Skeletal muscle tissue (tissue), 4 donors: ENCODE data around the gene ABCG1. TPM values are rescaled to one million over a fixed set of nuclear protein-coding genes. Genes with fewer than 3 reads are reported as not detected.

Experiments used
- H3K27ac ChIP-seq: one replicate; pipeline ENCODE4 v1.7.0; 2013; ENCODE audit warnings: mild to moderate bottlenecking, low read depth, low read length, inconsistent platforms
- H3K27me3 ChIP-seq, 3 donors: one replicate each; pipeline ENCODE4 v1.7.0; 2013; ENCODE audit warnings: low read length in 3 of 3; ENCODE audit not compliant: control insufficient read depth in 3 of 3, insufficient read depth in 3 of 3
- H3K36me3 ChIP-seq, 3 donors: one replicate each; pipeline ENCODE4 v1.7.0; 2013; ENCODE audit warnings: low read length in 3 of 3; ENCODE audit not compliant: control insufficient read depth in 3 of 3, insufficient read depth in 3 of 3
- H3K4me1 ChIP-seq, 3 donors: one replicate each; pipeline ENCODE4 v1.7.0; 2013; ENCODE audit warnings: low read length in 3 of 3, mild to moderate bottlenecking in 3 of 3; ENCODE audit not compliant: control insufficient read depth in 3 of 3, insufficient read depth in 3 of 3
- H3K4me3 ChIP-seq, 3 donors: one replicate each; pipeline ENCODE4 v1.7.0; 2013; ENCODE audit warnings: low read length in 3 of 3
- H3K9ac ChIP-seq, 3 donors: one replicate each; pipeline ENCODE4 v1.7.0; 2013; ENCODE audit warnings: low read length in 3 of 3, mild to moderate bottlenecking in 3 of 3, moderate library complexity in 2 of 3, low read depth in 1 of 3
- H3K9me3 ChIP-seq, 3 donors: one replicate each; pipeline ENCODE4 v1.7.0; 2013; ENCODE audit warnings: low read length in 3 of 3; ENCODE audit not compliant: control insufficient read depth in 3 of 3
- total RNA-seq: library from RNA; depleted of rRNA; stranded (reverse); fragments of >200 nt; gene quantifications from one replicate; pipeline ENCODE4 v1.2.3, GENCODE V29; 2014
- donor health status: Osteomylitis.

Gene ABCG1
- total RNA-seq, 1 donor from 2014 or later = 20.4 TPM

- Histone ChIP-seq H3K36me3 (peaks cover 0 to 11% (median 0%) of the 10 kb centered on the region in 3 donors), H3K9me3 (no peaks in the 10 kb centered on the region), H3K27me3 (no peaks in the 10 kb centered on the region), H3K9ac (peak overlapping the region in 1 of 3 donors; percentile 41), H3K4me1 (peaks cover 78 to 84% (median 84%) of the 10 kb centered on the region in 3 donors), H3K4me3 (no peak overlapping the region), H3K27ac (peak overlapping the region; percentile 75)
Measured at GRCh38 chr21:42263591-42264131, 44.7 kb downstream of the ABCG1 start.

GRCh38 chr21:42264245-42265195 is 45.6 kb downstream of the ABCG1 start:
- Histone ChIP-seq H3K27ac (peak overlapping the region; percentile 75), H3K27me3 (no peaks in the 10 kb centered on the region), H3K4me3 (no peak overlapping the region), H3K4me1 (peaks cover 74 to 83% (median 81%) of the 10 kb centered on the region in 3 donors), H3K9me3 (no peaks in the 10 kb centered on the region), H3K36me3 (peaks cover 0 to 11% (median 0%) of the 10 kb centered on the region in 3 donors), H3K9ac (no peak overlapping the region)

GRCh38 chr21:42265231-42265812 is 46.4 kb downstream of the ABCG1 start:
- Histone ChIP-seq H3K9ac (peak overlapping the region in 1 of 3 donors; percentile 25), H3K4me1 (peaks cover 69 to 78% (median 73%) of the 10 kb centered on the region in 3 donors), H3K27ac (no peak overlapping the region), H3K9me3 (no peaks in the 10 kb centered on the region), H3K36me3 (peaks cover 0 to 11% (median 0%) of the 10 kb centered on the region in 3 donors), H3K4me3 (no peak overlapping the region), H3K27me3 (no peaks in the 10 kb centered on the region)

GRCh38 chr21:42266971-42267556 is 48.1 kb downstream of the ABCG1 start:
- Histone ChIP-seq H3K9me3 (no peaks in the 10 kb centered on the region), H3K36me3 (peaks cover 8 to 18% (median 13%) of the 10 kb centered on the region in 3 donors), H3K27ac (no peak overlapping the region), H3K9ac (no peak overlapping the region), H3K27me3 (no peaks in the 10 kb centered on the region), H3K4me3 (no peak overlapping the region), H3K4me1 (peaks cover 58 to 64% (median 62%) of the 10 kb centered on the region in 3 donors)

GRCh38 chr21:42269386-42269785 is 50.4 kb downstream of the ABCG1 start:
- no peak overlapping the region for H3K9ac ChIP-seq
- H3K27ac ChIP-seq = peak overlapping the region; percentile 12
- no peaks in the 10 kb centered on the region for H3K27me3 ChIP-seq

GRCh38 chr21:42271065-42271464 is 52.1 kb downstream of the ABCG1 start:
- H3K9ac ChIP-seq = no peak overlapping the region
- H3K27ac ChIP-seq = no peak overlapping the region
- H3K4me1 ChIP-seq = peaks cover 23 to 31% (median 27%) of the 10 kb centered on the region in 3 donors
- no peak overlapping the region for H3K4me3 ChIP-seq
- peaks cover 35 to 46% (median 43%) of the 10 kb centered on the region in 3 donors for H3K36me3 ChIP-seq
- H3K9me3 ChIP-seq = no peaks in the 10 kb centered on the region
- H3K27me3 ChIP-seq = no peaks in the 10 kb centered on the region

More at GRCh38 chr21:42269386-42269785, 50.4 kb downstream of the ABCG1 start:
- H3K4me1 ChIP-seq = peaks cover 35 to 44% (median 41%) of the 10 kb centered on the region in 3 donors
- H3K4me3 ChIP-seq = no peak overlapping the region
- no peaks in the 10 kb centered on the region for H3K9me3 ChIP-seq
- H3K36me3 ChIP-seq = peaks cover 26 to 37% (median 33%) of the 10 kb centered on the region in 3 donors

- Histone ChIP-seq H3K27me3 (no peaks in the 10 kb centered on the region), H3K4me3 (no peak overlapping the region), H3K36me3 (peaks cover 45 to 58% (median 55%) of the 10 kb centered on the region in 3 donors), H3K27ac (no peak overlapping the region), H3K4me1 (peaks cover 16 to 22% (median 16%) of the 10 kb centered on the region in 3 donors), H3K9ac (no peak overlapping the region), H3K9me3 (no peaks in the 10 kb centered on the region)
Measured at GRCh38 chr21:42272109-42272962, 53.4 kb downstream of the ABCG1 start.

GRCh38 chr21:42272984-42273600 is 54.2 kb downstream of the ABCG1 start:
- Histone ChIP-seq H3K4me3 (no peak overlapping the region), H3K9ac (no peak overlapping the region), H3K4me1 (peaks cover 8 to 15% (median 9%) of the 10 kb centered on the region in 3 donors), H3K9me3 (no peaks in the 10 kb centered on the region), H3K36me3 (peaks cover 49 to 65% (median 59%) of the 10 kb centered on the region in 3 donors), H3K27ac (no peak overlapping the region), H3K27me3 (no peaks in the 10 kb centered on the region)

GRCh38 chr21:42276076-42276475 is 57.1 kb downstream of the ABCG1 start:
- no peak overlapping the region for H3K27ac ChIP-seq
- H3K9ac ChIP-seq = no peak overlapping the region
- no peaks in the 10 kb centered on the region for H3K4me1 ChIP-seq
- H3K9me3 ChIP-seq = no peaks in the 10 kb centered on the region
- H3K4me3 ChIP-seq = no peak overlapping the region
- H3K27me3 ChIP-seq = no peaks in the 10 kb centered on the region
- H3K36me3 ChIP-seq = peaks cover 67 to 87% (median 77%) of the 10 kb centered on the region in 3 donors
